ENCODE measurements around the gene OSR1. TPM values are rescaled to one million over a fixed set of nuclear protein-coding genes. Genes with fewer than 3 reads are reported as not detected.

The OSR1 gene
- total and polyA plus RNA-seq, 2 donors (not counting 3 experiments of a cell fraction or from before 2014, with no cell fraction given), result not detected

DNA sequence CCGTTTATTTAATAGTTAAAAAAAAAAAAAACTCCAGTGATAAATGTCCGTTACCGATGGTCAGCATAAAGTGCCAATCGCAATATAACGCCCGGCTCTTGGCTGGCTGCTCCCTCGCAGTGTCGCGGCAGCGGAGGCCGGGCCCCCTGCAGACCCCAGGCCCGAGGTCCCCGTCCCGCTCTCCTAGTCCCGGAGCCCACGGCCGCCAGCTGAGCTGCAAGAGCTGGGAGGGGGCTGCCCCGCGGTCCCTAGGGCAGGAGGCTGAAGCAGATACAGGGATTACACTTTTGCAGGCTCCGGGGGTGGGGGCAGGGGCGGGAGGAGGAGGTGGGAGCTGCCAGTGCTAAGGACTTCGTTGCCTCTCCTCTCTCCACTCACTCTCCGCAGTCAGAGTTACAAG, 6.9 kb downstream of the OSR1 start:
- Histone ChIP-seq H3K4me1 (ENCODE audit: control insufficient read depth, extremely low read depth, insufficient read depth, low read length) (peaks cover 5% of the 10 kb centered on the region), H3K9me3 (replicated peaks; ENCODE audit: control insufficient read depth, insufficient read depth, low read length) (no peaks in the 10 kb centered on the region), H3K4me3 (replicated peaks in 1 of 3; ENCODE audit: insufficient read depth in 1 of 3, low read depth in 1 of 3, low read length in 3 of 3) (no peak overlapping the region), H3K27ac (ENCODE audit: insufficient read depth, low read depth, low read length) (no peak overlapping the region), H3K4me2 (ENCODE audit: insufficient read depth, low read length) (no peak overlapping the region), H2AFZ (ENCODE audit: low read depth, low read length) (no peak overlapping the region), H3K9me1 (replicated peaks; ENCODE audit: control insufficient read depth, extremely low read depth, insufficient read depth, low read length) (no peaks in the 10 kb centered on the region), H4K20me1 (replicated peaks; ENCODE audit: control insufficient read depth, extremely low read depth, insufficient read depth, low read length) (no peaks in the 10 kb centered on the region), H3K36me3 (ENCODE audit: control insufficient read depth in 2 of 2, extremely low read depth in 1 of 2, insufficient read depth in 2 of 2, low read length in 2 of 2) (no peaks in the 10 kb centered on the region), H3K79me2 (ENCODE audit: control insufficient read depth, insufficient read depth, low read length) (no peaks in the 10 kb centered on the region), H3K9ac (replicated peaks; ENCODE audit: extremely low read depth, insufficient read depth, low read length) (no peak overlapping the region), H3K27me3 (ENCODE audit: control insufficient read depth in 2 of 2, insufficient read depth in 2 of 2, low read length in 2 of 2) (peaks cover 56 to 63% of the 10 kb centered on the region in 2 experiments)
- CTCF ChIA-PET, result interaction anchor here (1.1 to 2.7 kb wide), 3 partner anchors 9 to 601 kb away, joined by 4 to 25 read pairs (median 10); no protein-coding TSS in a partner anchor
- no TSS peak for BruUV-seq (replicated peaks)
- POLR2A ChIA-PET, result no interaction called here
- intact Hi-C loops (cut with micrococcal nuclease), result loop anchor here (2.0 kb wide), 1 partner anchor 359 kb away; no protein-coding TSS in a partner anchor
- DNase-seq (ENCODE audit: low read depth, low spot score) (no peak), FAIRE-seq (no peak)
- dilution Hi-C loops (cut with MboI; ENCODE audit: extremely low pct_ligation_motif_present, low sequenced_read_pairs), result no loop called here
- TF ChIP-seq FOS (IDR thresholded peaks at IDR 0.05; ENCODE audit: borderline replicate concordance, insufficient read depth, low read length) (no peak), POLR2A (IDR thresholded peaks at IDR 0.05; ENCODE audit: low read depth, low read length) (no peak), MYC (IDR thresholded peaks at IDR 0.05; ENCODE audit: low read depth, low read length) (no peak), EZH2 (IDR thresholded peaks at IDR 0.05; ENCODE audit: borderline replicate concordance, low read depth, low read length, severe bottlenecking) (no peak), GATA2 (IDR thresholded peaks at IDR 0.05; ENCODE audit: insufficient read depth, insufficient read length, low read depth, low read length) (no peak), JUN (IDR thresholded peaks at IDR 0.05; ENCODE audit: borderline replicate concordance, insufficient read depth, insufficient read length, low read depth) (no peak), POLR2AphosphoS5 (IDR thresholded peaks at IDR 0.05; ENCODE audit: insufficient read depth, low read depth, low read length) (no peak)
- TF ChIP-seq, protein P1, sequence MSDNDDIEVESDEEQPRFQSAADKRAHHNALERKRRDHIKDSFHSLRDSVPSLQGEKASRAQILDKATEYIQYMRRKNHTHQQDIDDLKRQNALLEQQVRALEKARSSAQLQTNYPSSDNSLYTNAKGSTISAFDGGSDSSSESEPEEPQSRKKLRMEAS (IDR thresholded peaks at IDR 0.05; ENCODE audit: insufficient read depth, insufficient read length), result no peak
- TF ChIP-seq, protein P2, sequence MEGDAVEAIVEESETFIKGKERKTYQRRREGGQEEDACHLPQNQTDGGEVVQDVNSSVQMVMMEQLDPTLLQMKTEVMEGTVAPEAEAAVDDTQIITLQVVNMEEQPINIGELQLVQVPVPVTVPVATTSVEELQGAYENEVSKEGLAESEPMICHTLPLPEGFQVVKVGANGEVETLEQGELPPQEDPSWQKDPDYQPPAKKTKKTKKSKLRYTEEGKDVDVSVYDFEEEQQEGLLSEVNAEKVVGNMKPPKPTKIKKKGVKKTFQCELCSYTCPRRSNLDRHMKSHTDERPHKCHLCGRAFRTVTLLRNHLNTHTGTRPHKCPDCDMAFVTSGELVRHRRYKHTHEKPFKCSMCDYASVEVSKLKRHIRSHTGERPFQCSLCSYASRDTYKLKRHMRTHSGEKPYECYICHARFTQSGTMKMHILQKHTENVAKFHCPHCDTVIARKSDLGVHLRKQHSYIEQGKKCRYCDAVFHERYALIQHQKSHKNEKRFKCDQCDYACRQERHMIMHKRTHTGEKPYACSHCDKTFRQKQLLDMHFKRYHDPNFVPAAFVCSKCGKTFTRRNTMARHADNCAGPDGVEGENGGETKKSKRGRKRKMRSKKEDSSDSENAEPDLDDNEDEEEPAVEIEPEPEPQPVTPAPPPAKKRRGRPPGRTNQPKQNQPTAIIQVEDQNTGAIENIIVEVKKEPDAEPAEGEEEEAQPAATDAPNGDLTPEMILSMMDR (IDR thresholded peaks at IDR 0.05; ENCODE audit: extremely low read depth in 1 of 2, insufficient read depth in 1 of 2, low read depth in 1 of 2, low read length in 2 of 2), result no peak
